CD4-positive, alpha-beta T cell treated with Interleukin-15 for 1 hour (primary cell): ENCODE data around the gene AIP.

Source experiments
- DNase-seq: peaks from one replicate; pipeline ENCODE4 v3.0.0-alpha.2; 2020

Gene AIP

DNA sequence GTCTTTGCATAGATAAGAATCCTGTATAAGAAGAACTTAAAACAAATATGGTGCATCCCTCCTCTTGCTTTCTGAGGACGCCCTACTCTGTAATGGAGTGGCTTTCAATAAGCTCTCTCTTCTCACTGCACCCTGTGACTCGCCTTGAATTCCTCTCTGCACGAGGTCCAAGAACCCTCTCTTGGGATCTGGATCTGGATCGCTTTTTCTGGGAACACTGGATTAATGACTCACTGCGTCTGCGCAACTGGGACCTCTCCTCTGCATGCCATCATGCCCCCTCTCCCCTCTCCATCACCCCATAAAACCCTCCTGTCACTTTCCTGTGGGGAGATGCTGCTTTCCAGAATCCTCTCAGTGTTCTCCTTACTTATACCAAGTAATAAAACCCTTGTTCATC lies 55.5 kb downstream of the AIP start:
- no peak for DNase-seq

DNA sequence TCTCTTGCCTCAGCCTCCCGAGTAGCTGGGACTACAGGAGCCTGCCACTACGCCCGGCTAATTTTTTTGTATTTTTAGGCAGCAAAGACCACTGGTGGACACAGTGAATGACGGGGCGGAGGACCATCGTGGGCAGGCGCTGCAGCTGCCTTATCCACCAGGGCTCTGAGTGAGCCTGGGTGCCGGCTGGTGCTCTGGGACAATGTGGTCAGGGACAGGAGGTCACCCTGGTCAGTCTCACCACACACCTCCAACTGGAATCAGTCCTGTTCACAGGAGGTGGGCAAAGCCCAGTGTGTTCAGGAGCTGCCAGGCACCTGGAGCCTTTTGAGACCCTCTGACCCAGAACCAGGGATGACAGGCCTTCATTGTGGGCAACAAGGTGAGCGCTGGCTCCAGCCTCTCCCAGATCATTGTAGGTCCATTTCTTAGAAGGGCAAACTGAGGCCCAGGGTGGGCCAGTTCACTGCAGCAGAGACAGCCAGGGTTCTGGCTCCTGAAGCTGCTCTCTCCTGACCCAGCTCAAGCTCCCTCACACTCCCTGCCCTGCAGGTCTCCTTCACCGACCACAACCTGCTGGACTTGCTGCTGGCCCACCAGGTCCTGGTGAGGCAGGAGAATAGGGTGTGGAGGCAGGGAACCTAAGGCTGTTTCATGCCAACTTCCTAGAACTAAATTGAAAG lies 56.1 kb downstream of the AIP start:
- no peak for DNase-seq

DNA sequence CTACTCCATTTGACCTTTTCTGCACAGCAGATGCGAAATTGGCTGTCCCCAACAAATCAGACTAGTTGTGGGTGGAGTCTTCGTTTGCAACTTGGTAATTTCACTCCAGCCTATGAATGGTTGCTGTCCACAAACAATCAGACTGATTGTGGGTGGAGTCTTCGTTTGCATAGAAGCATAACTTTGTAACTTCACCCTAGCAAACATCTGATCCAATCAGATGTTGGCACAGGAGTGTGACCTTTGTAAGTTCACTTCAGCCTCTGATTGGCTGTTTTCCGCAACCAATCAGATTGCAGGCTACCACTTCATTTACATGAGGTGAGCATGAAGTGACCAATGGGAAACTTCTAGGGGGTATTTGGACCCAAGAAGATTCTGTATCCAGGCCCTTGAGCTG lies 56.7 kb downstream of the AIP start:
- DNase-seq: no peak
